ENCODE results near the gene MRPL36. TPM values are rescaled to one million over a fixed set of nuclear protein-coding genes. Genes with fewer than 3 reads are reported as not detected.
"Not testable (repeated sequence)": the region's sequence is repeated elsewhere in the genome, so short reads cannot be mapped to it uniquely, and the experiment has no call there.

MRPL36 gene
- total RNA-seq, 1 donor from 2014 or later = 26.2 TPM

DNA sequence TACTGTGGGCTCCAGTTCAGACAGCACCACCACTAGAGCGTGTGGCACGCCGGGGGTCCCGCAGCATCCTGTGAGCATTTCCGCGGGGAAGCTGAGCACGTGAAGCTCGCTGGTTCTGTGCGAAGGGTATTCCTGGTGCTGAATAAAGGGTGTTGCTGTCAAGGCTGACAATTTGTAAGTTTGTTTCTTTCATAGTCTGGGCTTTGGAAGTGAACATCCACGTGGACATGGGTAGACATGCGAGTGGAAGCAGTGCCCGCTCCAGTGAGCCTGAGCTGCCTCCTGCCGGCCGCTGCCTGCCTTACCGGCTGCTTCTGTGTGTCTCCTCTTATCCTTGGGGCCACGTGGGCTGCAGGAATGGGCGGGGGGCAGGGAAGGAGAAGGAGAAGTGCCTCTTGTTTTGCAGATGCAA is 16.2 kb upstream of the MRPL36 start:
- no peak for DNase-seq (ENCODE audit: low read depth)

DNA sequence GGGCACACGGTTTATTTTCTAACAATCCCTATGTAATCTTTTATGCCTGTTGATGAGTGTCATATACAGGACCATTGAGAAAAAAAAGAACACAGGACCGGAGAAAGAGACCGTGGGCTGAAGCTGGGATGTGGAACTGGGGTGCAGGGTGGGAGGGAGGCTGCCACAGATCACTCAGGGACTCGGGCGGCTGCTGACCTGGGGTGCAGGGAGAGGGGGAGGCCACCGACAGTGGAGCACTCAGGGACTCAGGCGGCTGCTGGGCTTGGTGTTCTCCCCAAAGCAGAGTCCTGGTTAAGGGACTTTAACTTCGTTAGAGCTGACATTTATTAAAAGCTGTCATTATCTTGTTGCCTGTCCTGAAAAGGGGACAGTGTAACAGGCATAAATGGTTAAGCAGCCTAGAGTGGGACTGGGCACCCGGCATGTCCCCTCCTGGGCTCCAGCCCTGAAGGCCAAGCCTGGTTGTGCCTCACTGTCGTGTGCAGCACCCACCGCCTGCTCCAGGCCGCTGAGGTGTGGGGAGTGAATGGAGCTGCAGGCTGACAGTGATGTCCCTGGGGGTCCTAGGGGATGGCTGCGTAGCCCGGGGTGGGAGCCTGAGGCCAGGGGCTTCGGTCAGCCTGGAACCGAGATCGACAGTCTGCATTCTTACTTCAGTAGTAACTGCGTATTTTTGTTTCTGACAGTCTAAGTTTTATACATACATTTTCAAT is 15.6 kb upstream of the MRPL36 start:
- DNase-seq (ENCODE audit: low read depth) = no peak

DNA sequence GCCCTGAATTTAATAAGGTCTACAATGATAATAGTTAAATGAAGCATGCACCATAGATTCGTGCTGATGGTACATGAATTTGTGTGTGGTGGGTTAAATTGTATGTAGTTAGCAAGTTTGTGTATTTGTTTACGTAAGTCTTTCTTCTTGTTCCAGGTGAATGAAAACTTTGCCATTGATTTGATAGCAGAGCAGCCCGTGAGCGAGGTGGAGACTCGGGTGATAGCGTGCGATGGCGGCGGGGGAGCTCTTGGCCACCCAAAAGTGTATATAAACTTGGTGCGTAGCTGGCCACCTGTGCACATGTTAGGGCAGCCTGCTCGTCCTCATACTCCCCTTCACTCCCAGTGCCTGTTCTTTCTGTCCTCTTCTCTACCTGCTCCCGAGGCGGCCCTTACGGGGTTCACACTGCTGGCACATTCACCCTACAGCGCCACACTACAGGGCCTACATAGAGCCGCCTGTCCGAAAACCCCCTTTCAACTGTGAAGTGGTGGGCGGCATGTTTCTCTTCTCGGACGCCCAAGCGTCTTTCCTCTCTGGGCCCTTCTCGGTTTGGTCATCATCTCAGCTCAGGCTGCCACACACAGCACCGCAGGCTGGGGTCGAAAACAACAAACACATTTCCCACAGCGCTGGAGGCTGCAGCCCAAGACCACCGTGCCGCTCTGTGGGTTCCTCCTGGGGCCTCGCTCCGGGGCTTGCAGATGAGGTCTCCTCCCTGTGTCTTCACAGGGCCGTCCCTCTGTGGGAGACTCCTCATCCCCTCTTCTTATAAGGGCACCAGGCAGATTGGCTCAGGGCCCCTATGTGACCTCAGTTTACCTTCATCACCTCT is 14.8 kb upstream of the MRPL36 start:
- no peak for DNase-seq (ENCODE audit: low read depth)

DNA sequence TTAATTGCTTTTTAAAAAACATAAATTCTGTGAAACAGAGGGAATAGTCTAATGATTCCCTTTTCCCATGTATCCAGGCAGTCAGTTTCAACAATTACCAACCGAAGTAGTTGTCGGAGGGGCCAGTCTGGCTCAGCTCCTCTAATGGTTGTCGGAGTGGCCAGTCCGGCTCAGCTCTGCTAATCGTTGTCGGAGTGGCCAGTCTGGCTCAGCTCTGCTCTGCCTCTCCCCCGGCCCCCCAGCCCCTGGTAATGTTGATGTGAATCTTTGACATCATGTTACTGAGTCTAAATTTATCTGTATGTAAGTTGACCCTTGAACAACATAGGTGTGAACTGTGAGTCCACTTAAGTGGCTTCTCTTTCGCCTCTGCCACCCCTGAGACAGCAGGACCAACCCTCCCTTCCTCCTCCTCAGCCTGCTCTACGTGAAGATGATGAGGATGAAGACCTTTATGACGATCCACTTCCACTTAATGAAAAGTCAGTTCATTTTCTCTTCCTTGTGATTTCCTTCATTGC is 11.0 kb upstream of the MRPL36 start:
- no peak for DNase-seq (ENCODE audit: low read depth)

DNA sequence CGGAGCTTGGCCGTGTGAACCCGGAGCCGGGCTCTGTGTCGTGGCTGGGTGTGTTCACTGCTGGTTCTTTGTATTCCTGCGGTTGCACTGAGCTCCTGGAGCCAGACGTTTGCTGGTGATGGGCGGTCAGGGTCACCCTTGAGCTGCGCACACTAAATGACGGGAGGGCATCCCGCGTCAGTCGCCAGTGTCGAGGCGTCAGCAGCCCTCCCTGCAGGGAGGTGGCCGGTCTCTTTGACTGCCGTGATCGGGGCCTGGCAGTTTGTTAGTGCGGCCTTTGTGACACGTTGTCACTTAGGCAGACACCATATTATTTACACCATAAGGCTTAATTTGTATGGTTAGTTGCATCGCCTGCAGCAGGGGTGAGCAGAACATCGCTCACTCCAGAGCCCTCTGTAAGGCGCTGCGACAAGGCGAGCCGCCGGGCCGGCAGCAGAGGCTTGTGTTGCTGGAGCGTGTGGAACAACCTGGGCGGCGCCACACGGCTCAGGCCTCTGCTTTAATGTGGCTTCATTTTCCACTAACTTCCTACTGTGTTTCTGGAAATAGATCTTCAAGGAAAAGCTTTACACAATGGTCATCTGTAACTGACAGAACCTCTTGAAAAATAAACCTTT is 9.9 kb upstream of the MRPL36 start:
- no peak for DNase-seq (ENCODE audit: low read depth)

DNA sequence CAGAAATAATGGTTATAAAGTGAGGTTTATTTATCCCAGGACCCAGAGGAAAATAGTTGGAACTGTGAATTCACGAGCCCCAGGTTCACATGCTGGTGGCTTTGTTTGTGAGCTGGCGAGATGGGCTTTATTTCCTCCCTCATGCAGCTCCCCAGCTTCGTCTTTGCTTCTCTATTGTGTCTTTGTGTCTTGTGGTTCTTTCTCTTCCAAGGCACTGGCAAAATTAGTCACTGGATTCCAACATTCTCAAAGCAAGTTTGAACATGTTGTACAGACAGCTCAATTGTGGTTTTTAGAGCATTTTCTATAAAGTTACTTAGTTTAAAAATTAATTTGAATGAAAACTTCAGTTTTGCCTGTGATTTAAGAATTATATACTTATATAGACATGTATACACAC is 8.8 kb upstream of the MRPL36 start:
- DNase-seq (ENCODE audit: low read depth) = peak; percentile 44

DNA sequence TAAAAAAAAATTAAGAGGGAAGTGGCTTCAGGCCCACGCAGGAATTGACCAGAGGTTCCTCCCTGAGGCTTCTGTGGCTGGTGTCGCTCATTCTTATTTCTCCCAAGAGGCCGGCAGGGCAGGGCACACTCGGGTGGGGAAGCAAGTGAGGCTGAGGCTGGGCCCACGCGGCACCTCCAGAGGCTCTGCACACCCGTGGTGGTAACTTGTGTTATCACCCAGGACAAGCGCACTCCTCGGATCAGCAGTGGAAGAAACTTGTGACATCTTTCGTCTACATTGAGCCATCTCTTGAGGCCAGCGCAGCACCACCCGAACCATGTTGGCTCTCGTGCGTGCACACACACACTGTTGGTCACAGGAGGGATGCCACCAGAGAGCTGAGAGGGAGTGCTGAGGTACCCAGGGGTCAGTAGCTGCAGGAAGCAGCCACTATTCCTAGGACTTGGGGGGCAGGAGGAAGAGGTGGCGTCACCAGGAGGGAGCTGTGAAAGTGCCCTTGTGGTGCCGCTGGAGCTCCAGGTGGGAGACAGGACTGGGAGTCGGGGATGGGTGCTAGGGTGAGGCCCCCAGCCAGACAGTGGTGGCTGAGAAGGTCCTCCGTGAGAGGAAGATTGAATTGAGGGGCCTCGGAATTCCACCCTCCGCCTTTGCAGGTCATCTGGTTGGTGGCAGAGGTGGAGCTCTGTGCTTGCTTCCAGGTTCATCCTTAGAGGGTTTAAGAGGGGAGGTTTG is 8.0 kb upstream of the MRPL36 start:
- DNase-seq (ENCODE audit: low read depth) = no peak

DNA sequence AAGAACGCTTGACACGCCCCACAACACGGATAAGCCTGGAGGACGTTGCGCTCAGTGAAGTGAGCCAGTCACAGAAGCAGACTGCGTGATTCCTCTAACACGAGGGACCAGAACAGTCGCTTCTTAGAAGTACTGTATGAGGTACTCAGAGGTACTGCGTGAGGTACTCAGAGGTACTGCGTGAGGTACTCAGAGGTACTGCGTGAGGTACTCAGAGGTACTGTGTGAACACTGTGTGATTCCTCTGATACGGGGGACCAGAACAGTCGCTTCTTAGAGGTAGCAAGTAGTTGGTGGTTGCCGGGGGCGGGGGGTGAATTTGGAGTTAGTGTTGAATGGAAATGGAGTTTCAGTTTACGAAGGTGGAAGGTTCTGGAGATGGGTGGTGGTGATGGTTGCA is 7.3 kb upstream of the MRPL36 start:
- no peak for DNase-seq (ENCODE audit: low read depth)

DNA sequence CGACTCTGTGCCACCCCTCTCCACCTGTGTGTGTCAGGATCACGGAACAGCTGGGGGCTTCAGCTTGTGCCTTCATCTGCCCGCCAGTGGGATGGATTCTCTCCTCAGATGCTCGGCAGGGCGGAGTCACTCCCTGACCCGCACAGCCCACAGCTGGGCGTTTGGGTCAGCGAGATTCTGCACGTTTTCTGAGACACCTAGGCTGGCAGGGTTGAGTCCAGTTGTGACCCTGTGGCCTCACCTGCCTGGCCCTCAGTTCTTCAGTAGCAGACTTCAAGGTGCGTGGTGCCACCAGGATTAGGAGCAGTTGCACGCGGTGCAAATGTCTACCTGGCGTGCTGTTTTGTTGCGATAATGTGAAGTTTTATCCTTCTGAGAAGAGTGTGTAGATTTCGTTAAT is 6.6 kb upstream of the MRPL36 start:
- no peak for DNase-seq (ENCODE audit: low read depth)

DNA sequence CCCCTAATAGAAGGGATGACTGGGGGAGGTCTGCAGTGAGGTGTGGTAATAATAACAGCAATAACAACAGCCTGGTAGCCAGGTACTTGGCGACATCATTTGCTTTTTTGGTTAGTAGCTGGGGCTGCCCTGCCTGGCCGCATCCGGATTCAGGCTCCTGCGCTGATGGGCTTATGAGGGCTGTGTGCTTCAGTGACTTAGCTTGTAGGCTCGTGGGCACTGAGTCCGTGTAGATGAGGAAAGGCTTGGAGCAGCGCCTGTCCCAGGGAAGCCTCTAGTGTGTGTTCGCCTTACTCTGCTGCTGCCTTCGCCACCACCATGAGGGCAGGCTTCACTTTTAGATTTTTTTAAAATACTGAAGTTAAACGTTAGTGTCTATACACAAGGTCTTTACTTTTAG is 6.1 kb upstream of the MRPL36 start:
- DNase-seq (ENCODE audit: low read depth) = no peak

DNA sequence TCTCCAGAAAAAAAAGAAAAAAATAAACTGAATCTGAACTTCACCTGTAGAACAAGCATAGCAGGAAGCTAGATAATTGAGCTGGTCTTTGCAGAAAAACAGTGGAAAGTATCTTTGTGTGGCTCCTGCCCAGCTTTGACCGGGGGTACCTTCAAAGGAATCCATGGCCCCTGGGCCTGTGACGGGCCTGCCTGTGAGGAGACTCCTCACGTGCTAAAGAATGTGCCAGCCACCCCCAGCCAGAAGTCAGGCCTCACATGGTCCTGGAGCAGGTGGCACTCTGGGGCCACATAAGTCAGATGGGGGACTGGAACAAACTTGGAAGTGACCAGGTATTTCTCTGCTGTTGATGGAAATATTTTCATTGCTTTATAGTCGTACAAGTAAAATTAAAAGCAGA is 5.7 kb upstream of the MRPL36 start:
- no peak for DNase-seq (ENCODE audit: low read depth)

DNA sequence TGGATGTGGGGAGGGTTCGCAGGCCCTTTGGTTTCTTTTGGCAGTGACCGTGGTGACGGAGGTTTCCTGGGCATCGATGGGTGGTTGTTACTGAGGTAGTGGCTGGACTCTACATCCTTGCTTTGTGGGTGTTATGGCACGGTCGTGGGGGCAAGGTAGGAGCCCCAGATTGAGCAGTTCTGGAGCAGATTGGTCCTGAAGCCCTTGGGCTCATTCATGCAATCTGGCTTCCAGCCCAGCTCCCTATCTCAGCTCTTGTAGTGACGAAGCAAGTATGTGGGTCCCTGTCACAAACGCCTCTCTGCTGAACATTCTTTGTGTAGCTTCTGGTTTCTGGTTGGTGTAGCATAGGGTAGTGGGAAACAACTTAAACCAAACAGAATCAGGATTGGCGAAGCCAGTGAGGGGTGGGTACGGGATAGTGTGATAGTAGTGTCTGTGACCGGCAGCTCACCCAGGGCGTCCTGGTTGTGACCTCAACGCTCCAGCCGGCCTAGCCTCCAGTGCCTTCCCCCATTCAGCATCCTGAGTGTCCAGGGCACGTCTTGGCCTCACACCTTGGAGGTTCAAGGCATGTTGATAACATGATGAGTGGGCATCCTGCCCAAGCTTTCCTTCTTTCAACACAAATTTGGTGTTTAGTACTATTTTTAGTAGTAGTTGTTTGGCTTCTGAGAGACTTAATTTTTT is 4.5 kb upstream of the MRPL36 start:
- no peak for DNase-seq (ENCODE audit: low read depth)

DNA sequence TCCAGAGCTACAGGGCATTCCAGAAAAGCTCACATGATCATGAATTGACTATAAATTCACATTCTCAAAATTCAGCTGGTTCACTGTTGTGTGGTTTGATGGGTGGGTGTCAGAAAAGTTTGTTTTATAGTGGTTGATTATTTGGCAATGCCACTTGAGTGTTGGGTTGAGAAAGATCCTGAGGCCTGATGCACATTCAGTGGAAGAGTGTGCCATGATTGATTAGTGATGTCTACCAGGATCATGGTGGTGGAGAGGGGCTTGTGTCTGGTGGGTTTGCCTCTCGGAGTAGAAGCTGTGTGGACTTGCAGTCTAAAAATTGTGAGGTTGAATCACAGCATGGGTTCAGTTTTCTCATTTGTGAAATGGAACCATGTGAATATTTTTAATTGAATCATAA is 3.6 kb upstream of the MRPL36 start:
- no peak for DNase-seq (ENCODE audit: low read depth)

DNA sequence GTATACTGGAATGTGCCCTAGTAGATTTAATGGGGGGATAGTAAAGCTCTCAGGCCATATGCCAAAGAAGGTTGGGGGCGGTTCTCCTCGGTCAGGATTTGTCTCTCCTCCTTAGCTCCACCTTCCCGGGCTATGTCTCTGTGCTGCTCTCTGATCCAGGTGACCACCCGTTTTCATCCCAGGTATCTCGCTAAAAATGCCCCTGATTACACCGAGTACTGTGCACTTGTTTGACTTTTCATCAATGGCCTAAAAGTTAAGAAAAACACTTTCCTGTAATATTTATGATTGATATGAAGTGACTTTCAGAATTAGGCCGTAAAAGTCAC is 2.3 kb upstream of the MRPL36 start:
- DNase-seq (ENCODE audit: low read depth) = peak; percentile 10

DNA sequence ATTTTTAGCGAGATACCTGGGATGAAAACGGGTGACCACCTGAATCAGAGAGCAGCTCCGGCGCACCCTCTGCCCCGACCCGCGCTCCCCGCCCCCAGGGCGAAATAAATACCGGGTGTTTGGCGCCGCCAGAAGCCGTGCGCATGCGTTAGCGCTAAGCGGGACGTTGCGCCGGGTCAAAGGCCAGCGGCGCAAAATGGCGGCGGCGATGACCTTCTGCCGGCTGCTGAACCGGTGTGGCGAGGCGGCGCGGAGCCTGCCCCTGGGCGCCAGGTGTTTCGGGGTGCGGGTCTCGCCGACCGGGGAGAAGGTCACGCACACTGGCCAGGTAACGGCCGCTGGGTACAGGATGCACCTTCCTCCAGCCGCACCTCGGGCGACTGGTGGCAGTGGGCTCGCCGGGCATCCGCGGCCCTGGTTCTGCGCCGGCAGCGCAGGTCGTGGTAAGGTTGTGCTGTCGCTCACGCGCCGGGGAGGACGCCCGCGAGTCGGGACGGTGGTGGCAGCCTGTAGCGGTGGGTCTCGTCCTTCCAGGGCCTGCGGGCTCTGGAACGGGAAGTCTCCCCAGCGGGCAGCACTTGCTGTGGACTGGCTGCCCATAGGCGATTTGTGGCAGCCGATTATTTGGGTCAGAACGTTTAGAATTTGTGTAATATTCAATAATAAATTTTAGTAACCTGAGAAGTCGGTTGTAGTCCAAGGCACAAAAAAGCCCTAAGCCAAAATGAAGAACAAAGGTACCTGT is 1.8 kb upstream of the MRPL36 start, which contains the start of gene NDUFS6:
Gene NDUFS6 (plus strand): TSS at position 186 of the 745 bp plus-strand sequence. CDS start 11 bp downstream, at position 197.
- peak; percentile 81 for DNase-seq (ENCODE audit: low read depth)

DNA sequence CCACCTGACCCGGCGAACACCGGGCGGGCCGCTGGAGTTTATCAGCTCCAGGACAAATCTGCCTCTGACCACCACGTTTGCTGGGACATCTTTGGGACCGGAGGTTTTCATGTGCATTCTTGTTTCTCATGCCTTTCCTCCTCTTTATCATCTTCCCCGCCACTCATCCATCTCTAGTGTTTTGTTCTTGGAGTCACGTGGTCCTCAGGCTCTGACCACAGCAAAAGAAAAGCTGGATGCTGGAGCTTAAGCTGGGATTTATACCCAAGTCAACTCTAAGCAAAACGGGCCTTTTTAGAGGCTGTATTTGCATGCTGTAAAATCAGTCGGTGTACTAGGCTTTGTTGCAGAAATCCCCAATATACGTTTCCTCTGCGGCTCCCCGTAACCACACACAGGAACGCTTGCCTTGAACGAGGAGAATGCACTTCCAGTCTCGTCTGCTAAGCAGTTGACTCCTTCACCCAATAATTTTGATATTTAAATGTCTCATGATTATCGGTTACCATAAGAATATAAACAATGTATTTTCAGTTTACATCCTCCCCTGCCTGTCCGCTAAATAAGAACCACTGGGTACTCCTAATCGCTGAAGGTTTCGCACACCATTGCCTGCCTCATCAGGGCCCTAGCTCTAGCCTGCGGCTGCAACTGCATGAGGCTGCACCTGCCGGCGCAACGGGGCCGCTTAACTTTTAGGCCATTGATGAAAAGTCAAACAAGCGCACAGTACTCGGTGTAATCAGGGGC is 1.0 kb upstream of the MRPL36 start:
- peak; percentile 61 for DNase-seq (ENCODE audit: low read depth)

DNA sequence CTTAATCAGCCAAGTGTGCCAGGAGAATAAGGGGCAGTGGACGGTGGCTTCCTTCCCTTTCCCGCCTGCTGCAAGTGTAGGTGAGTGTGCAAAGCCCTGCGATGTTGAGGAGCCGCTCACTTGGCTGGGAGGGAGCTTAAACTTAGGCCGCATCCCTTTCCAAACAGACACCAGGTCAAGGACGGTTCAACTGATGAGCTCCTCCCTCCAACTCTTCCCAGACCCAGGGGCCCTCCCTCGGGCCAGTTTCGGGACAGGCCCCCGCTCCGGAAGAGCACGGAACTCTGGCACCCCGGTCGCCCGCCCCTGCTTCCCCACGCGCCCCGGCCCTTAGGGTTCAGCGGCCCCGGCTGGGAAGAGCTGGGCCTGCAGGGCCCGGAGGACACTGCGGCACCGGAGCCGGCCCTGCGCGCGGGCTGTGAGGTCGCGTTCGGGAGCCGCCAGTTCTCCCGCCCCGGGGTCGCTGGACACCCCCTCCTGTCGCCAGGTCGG is 481 bp downstream of the MRPL36 start:
- DNase-seq (ENCODE audit: low read depth) = peak; percentile 21

DNA sequence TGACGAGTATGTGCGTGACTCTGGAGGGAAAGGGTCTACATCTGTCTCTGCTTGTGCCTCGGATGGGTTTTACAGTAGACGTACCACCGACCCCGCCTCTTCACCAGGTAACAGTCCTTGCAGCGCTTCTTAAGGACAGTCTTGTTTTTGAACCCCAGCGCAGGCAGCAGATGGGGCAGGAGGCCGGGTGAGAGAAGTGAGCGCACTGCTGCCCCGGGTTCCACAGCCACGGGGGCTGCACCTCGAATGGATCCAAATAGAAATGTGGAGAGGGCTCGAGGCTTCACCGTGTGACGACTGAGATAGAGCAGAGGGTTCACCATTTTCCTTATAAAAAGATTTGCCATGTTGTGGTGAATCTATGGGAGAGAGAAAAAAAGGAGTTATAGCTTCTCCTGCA is 1.0 kb downstream of the MRPL36 start:
- not testable (repeated sequence) for DNase-seq (ENCODE audit: low read depth)

DNA sequence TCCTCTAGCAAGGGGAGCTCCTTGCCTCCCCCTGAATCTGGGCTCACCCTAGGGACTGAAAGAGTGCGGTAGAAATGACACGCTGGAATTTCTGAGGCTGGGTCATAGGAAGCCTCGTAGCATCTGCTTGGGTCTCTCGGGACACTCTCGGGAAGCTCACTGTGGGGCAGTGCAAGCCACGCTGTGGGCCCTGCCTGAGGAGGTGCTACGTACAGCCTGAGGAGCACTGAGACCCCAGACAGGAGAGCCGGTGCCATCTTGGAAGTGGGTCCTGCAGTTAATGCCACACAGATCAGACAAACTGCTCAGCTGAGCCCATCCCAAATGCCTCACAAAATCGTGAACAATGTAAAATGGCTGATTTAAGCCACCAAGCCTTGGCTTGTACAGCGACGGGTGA is 1.8 kb downstream of the MRPL36 start:
- no peak for DNase-seq (ENCODE audit: low read depth)

Measured in myocyte (in vitro differentiated cells).